Measurements from ENCODE around the gene SAMD4B.
"Not testable (repeated sequence)": the region's sequence is repeated elsewhere in the genome, so short reads cannot be mapped to it uniquely, and the experiment has no call there.

The SAMD4B gene

DNA sequence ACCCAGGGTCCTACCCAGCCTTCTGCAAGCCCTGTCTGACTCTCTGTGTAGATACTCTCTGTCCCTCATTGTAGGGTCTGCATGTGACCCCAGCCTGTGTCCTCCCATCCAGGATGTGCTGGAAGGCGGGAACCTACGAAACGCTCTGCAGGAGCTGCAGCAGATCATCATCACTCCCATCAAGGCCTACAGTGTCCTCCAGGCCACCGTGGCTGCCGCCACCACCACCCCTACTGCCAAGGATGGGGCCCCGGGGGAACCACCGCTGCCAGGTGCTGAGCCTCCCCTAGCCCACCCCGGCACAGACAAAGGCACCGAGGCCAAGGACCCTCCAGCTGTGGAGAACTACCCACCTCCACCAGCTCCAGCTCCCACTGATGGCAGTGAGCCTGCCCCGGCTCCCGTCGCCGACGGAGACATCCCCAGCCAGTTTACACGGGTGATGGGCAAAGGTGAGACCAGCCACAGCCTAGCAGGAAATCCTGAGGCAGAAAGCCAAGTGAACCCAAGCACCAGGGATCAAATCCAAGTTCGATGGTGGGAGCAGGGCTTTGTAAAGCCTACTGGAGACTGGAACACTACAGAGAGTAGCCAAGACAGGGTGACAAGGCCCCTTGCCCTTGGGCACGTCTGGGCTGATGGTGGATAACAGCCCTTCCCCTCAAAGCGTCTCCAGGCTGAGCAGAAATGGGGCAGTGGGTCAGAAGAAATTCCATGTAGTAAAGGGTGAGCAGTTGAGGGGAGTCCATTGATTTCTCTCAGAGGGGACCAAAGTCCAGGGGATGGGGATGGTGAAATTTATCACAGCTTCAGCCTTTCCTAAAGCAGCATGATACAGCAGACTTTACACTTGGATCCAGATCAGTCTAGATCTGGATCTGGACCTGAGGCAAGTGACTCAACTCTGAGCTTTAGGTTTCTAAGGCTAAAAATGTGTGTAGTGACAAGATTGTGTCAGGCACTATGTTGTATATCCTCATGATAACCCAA lies 35.4 kb downstream of the SAMD4B start:
- DNase-seq (ENCODE audit: low read depth) = no peak
- no peak overlapping the region for H3K4me3 ChIP-seq (ENCODE audit: low read depth, low read length)
- no peak for TF ChIP-seq CTCF (IDR thresholded peaks at IDR 0.05; ENCODE audit: low read depth, low read length, missing control alignments)

- H3K4me3 ChIP-seq (ENCODE audit: low read depth, low read length); DNase-seq (ENCODE audit: low read depth): not testable (repeated sequence)
Measured at GRCh38 chr19:39379366-39379765, 37.1 kb downstream of the SAMD4B start.

GRCh38 chr19:39379865-39380396 lies 37.7 kb downstream of the SAMD4B start:
- no peak for TF ChIP-seq CTCF (IDR thresholded peaks at IDR 0.05; ENCODE audit: low read depth, low read length, missing control alignments)
- H3K4me3 ChIP-seq (ENCODE audit: low read depth, low read length) = no peak overlapping the region
- no peak for DNase-seq (ENCODE audit: low read depth)

- no peak overlapping the region for H3K4me3 ChIP-seq (ENCODE audit: low read depth, low read length)
- DNase-seq (ENCODE audit: low read depth) = no peak
- TF ChIP-seq CTCF (IDR thresholded peaks at IDR 0.05; ENCODE audit: low read depth, low read length, missing control alignments) = no peak
Measured at GRCh38 chr19:39380521-39381502, 38.6 kb downstream of the SAMD4B start.

DNA sequence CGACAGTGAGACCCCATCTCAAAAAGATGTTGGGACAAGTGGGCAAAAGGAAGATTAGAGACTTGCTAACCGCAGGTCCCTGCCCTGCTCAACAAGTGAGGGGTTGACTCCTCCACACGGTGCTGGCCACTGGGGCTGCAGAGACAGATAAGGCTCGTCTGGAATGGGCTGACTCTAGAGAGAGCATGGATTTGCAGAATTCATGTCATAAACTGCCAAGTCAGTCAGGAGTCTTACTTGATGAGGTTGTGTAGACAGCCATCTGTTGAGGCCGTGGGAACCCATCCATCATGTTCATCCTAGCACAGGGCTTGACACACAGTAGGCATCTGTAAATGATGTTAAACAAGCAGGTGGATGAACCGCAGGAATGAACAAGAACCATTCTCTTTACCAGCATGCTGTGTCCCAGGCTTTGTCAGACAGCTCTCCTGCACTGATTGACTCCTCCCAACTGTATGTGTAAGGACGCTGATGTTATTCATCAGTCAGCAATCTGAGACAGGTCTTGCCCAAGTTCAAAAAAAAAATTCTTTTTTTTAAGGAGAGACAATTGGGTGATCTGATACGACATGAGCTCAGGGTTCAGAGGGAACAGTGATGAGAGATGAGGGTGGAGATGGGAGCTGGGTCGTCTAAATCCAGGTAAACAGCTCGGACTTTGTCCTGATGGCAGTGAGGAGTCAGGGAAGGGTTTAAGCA lies 39.8 kb downstream of the SAMD4B start:
- TF ChIP-seq CTCF (IDR thresholded peaks at IDR 0.05; ENCODE audit: low read depth, low read length, missing control alignments) = no peak
- DNase-seq (ENCODE audit: low read depth) = no peak
- H3K4me3 ChIP-seq (ENCODE audit: low read depth, low read length) = no peak overlapping the region

DNA sequence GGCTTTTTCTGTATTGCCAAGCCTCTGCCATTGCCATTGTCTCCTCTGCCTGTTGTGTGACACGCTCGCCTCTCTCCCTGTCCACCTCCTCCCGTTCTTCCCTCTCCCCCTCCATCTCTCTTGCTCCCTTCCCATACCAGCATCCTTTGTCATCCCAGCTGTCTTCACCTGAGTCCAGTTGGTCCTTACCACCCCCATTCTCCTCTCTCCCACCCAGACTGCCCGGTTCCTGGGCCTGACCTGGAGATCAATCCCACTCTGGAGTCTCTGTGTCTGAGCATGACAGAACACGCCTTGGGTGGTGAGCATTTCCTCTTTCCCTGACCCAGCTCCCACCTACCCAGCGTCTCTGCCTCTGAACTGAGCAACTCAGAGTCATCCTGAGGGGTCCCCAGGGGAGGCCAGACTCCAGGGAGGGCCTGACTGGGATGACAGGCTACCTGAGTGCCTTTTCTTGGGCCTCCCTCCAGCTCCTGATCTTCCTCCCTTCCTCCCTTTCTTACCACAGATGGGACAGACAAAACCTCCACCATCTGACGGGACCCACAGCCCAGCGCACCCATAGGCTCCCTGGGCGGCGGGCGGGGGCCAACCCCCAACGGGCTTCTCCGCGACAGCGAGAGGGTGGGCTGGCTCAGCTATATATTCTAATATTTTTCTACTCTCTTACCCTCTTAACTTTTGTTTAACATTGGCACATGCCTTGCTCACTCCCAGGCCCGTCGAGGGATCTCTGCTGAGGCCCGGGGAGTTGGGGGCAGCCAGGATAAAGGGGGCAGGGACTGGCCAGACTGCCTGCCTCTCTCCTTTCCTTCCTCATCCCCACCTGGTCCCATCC lies 41.0 kb downstream of the SAMD4B start:
- H3K4me3 ChIP-seq (ENCODE audit: low read depth, low read length) = no peak overlapping the region
- TF ChIP-seq CTCF (IDR thresholded peaks at IDR 0.05; ENCODE audit: low read depth, low read length, missing control alignments) = no peak
- DNase-seq (ENCODE audit: low read depth) = no peak

Measured in GM12864 (cell line).